ACC112 (cell line): ENCODE measurements around the gene GRIA4.
A peak's percentile ranks its signal among the peaks of the same experiment; 100 is the strongest.
"Not testable (repeated sequence)": the region's sequence is repeated elsewhere in the genome, so short reads cannot be mapped to it uniquely, and the experiment has no call there.

ENCODE experiments used
- H2AFZ ChIP-seq: fragments of 200-600 bp; sonication (generic); one replicate; pipeline ENCODE4 v1.6.0; 2017; ENCODE audit warnings: antibody characterized with exemption, low read length; ENCODE audit not compliant: unreplicated experiment
- H3K27ac ChIP-seq: fragments of 200-600 bp; sonication (generic); 2 replicates; pipeline ENCODE4 v1.5.1; 2014; ENCODE audit warnings: low read depth, mild to moderate bottlenecking, antibody characterized with exemption, low read length, moderate library complexity
- H3K27me3 ChIP-seq: fragments of 200-600 bp; sonication (generic); 2 replicates; pipeline ENCODE4 v1.6.1; 2014; ENCODE audit warnings: mild to moderate bottlenecking, antibody characterized with exemption, low read length, moderate library complexity, mixed read lengths; ENCODE audit not compliant: insufficient read depth
- H3K36me3 ChIP-seq: fragments of 200-600 bp; sonication (generic); 2 replicates; pipeline ENCODE4 v1.6.1; 2016; ENCODE audit warnings: mild to moderate bottlenecking, antibody characterized with exemption, low read length, moderate library complexity, mixed read lengths; ENCODE audit not compliant: insufficient read depth
- H3K4me1 ChIP-seq: fragments of 200-600 bp; sonication (generic); one replicate; pipeline ENCODE4 v1.6.1; 2016; ENCODE audit warnings: low read length, mixed read lengths; ENCODE audit not compliant: insufficient read depth, unreplicated experiment, control insufficient read depth
- H3K4me3 ChIP-seq: fragments of 200-600 bp; sonication (generic); 2 replicates; pipeline ENCODE4 v1.5.1; 2014; ENCODE audit warnings: mild to moderate bottlenecking, low read depth, low read length
- H3K79me2 ChIP-seq: fragments of 200-600 bp; sonication (generic); one replicate; pipeline ENCODE4 v1.6.0; 2016; ENCODE audit warnings: low read length; ENCODE audit not compliant: control insufficient read depth, unreplicated experiment, insufficient read depth

GRIA4 gene

GRCh38 chr11:105878927-105879326, 269.1 kb downstream of the GRIA4 start:
- not testable (repeated sequence) for H3K27ac ChIP-seq, H3K36me3 ChIP-seq, H3K27me3 ChIP-seq, H3K4me3 ChIP-seq, H3K4me1 ChIP-seq, H3K79me2 ChIP-seq
- H2AFZ ChIP-seq: peak overlapping the region; percentile 60

- Histone ChIP-seq H3K79me2 (no peaks in the 10 kb centered on the region), H3K27ac (no peak overlapping the region), H3K4me1 (no peaks in the 10 kb centered on the region), H3K27me3 (no peaks in the 10 kb centered on the region), H2AFZ (no peak overlapping the region), H3K4me3 (no peak overlapping the region), H3K36me3 (no peaks in the 10 kb centered on the region)
Measured at GRCh38 chr11:105881027-105881426, 271.2 kb downstream of the GRIA4 start.

GRCh38 chr11:105884436-105884835, 274.6 kb downstream of the GRIA4 start:
- Histone ChIP-seq H3K79me2 (no peaks in the 10 kb centered on the region), H2AFZ (no peak overlapping the region), H3K4me1 (no peaks in the 10 kb centered on the region), H3K27me3 (no peaks in the 10 kb centered on the region), H3K27ac (no peak overlapping the region), H3K36me3 (no peaks in the 10 kb centered on the region), H3K4me3 (no peak overlapping the region)

- Histone ChIP-seq H3K4me1 (no peaks in the 10 kb centered on the region), H3K4me3 (no peak overlapping the region), H3K36me3 (no peaks in the 10 kb centered on the region), H3K27me3 (no peaks in the 10 kb centered on the region), H2AFZ (no peak overlapping the region), H3K79me2 (no peaks in the 10 kb centered on the region), H3K27ac (no peak overlapping the region)
Measured at GRCh38 chr11:105891685-105892084, 281.8 kb downstream of the GRIA4 start.

GRCh38 chr11:105897161-105897560, 287.3 kb downstream of the GRIA4 start:
- Histone ChIP-seq H3K79me2 (no peaks in the 10 kb centered on the region), H3K4me1 (no peaks in the 10 kb centered on the region), H3K27me3 (no peaks in the 10 kb centered on the region), H3K4me3 (no peak overlapping the region), H2AFZ (no peak overlapping the region), H3K27ac (no peak overlapping the region), H3K36me3 (no peaks in the 10 kb centered on the region)

GRCh38 chr11:105899772-105900171, 289.9 kb downstream of the GRIA4 start:
- H3K27ac ChIP-seq: no peak overlapping the region
- H3K4me1 ChIP-seq: no peaks in the 10 kb centered on the region
- no peaks in the 10 kb centered on the region for H3K79me2 ChIP-seq
- no peaks in the 10 kb centered on the region for H3K27me3 ChIP-seq
- H3K36me3 ChIP-seq: no peaks in the 10 kb centered on the region
- H3K4me3 ChIP-seq: no peak overlapping the region
- H2AFZ ChIP-seq: no peak overlapping the region

GRCh38 chr11:105900515-105901035, 290.7 kb downstream of the GRIA4 start:
- no peaks in the 10 kb centered on the region for H3K4me1 ChIP-seq
- no peak overlapping the region for H3K4me3 ChIP-seq
- no peak overlapping the region for H3K27ac ChIP-seq
- H2AFZ ChIP-seq: no peak overlapping the region
- no peaks in the 10 kb centered on the region for H3K27me3 ChIP-seq
- no peaks in the 10 kb centered on the region for H3K79me2 ChIP-seq
- H3K36me3 ChIP-seq: no peaks in the 10 kb centered on the region

GRCh38 chr11:105903113-105903512, 293.2 kb downstream of the GRIA4 start:
- H3K27me3 ChIP-seq: no peaks in the 10 kb centered on the region
- H3K27ac ChIP-seq: no peak overlapping the region
- H2AFZ ChIP-seq: no peak overlapping the region
- H3K79me2 ChIP-seq: no peaks in the 10 kb centered on the region
- H3K4me1 ChIP-seq: no peaks in the 10 kb centered on the region
- H3K36me3 ChIP-seq: no peaks in the 10 kb centered on the region
- no peak overlapping the region for H3K4me3 ChIP-seq

GRCh38 chr11:105906517-105906916, 296.6 kb downstream of the GRIA4 start:
- Histone ChIP-seq H3K27ac (no peak overlapping the region), H3K4me3 (no peak overlapping the region), H3K79me2 (no peaks in the 10 kb centered on the region), H2AFZ (no peak overlapping the region), H3K4me1 (peaks cover 9% of the 10 kb centered on the region), H3K27me3 (no peaks in the 10 kb centered on the region), H3K36me3 (no peaks in the 10 kb centered on the region)

- no peak overlapping the region for H3K27ac ChIP-seq
- peaks cover 9% of the 10 kb centered on the region for H3K4me1 ChIP-seq
- H2AFZ ChIP-seq: no peak overlapping the region
- H3K36me3 ChIP-seq: no peaks in the 10 kb centered on the region
- H3K27me3 ChIP-seq: no peaks in the 10 kb centered on the region
- H3K4me3 ChIP-seq: no peak overlapping the region
- H3K79me2 ChIP-seq: no peaks in the 10 kb centered on the region
Measured at GRCh38 chr11:105907319-105907718, 297.4 kb downstream of the GRIA4 start.

- Histone ChIP-seq H2AFZ (peak overlapping the region; percentile 75), H3K79me2 (no peaks in the 10 kb centered on the region), H3K4me3 (peak overlapping the region; percentile 13; the same call in 1 of the 2 replicates), H3K27ac (peak overlapping the region; percentile 38; the same call in 1 of the 2 replicates), H3K36me3 (no peaks in the 10 kb centered on the region), H3K4me1 (peaks cover 9% of the 10 kb centered on the region), H3K27me3 (no peaks in the 10 kb centered on the region)
Measured at GRCh38 chr11:105910095-105910715, 300.3 kb downstream of the GRIA4 start.
